ENCODE data around the gene NQO2. TPM values are rescaled to one million over a fixed set of nuclear protein-coding genes. Genes with fewer than 3 reads are reported as not detected.

NQO2 gene
- total RNA-seq, 1 experiment from 2014 or later = 82.9 TPM

DNA sequence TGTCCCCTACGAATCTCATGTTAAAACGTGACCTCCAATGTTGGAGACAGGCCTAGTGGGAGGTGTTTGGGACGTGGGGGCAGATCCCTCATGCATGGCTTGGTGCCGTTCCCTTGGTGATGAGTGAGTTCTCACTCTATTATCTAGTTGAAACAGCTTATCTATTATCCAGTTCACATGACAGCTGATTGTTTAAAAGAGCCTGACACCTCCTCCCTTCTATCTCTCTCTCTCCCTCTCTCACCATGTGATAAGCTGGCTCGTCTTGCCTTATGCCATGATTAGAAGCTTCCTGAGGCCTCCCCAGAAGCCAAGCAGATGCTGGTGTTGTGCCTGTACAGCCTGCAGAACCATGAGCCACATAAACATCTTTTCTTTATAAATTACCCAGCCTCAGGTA is 35.7 kb downstream of the NQO2 start:
- TF ChIP-seq, protein P1, sequence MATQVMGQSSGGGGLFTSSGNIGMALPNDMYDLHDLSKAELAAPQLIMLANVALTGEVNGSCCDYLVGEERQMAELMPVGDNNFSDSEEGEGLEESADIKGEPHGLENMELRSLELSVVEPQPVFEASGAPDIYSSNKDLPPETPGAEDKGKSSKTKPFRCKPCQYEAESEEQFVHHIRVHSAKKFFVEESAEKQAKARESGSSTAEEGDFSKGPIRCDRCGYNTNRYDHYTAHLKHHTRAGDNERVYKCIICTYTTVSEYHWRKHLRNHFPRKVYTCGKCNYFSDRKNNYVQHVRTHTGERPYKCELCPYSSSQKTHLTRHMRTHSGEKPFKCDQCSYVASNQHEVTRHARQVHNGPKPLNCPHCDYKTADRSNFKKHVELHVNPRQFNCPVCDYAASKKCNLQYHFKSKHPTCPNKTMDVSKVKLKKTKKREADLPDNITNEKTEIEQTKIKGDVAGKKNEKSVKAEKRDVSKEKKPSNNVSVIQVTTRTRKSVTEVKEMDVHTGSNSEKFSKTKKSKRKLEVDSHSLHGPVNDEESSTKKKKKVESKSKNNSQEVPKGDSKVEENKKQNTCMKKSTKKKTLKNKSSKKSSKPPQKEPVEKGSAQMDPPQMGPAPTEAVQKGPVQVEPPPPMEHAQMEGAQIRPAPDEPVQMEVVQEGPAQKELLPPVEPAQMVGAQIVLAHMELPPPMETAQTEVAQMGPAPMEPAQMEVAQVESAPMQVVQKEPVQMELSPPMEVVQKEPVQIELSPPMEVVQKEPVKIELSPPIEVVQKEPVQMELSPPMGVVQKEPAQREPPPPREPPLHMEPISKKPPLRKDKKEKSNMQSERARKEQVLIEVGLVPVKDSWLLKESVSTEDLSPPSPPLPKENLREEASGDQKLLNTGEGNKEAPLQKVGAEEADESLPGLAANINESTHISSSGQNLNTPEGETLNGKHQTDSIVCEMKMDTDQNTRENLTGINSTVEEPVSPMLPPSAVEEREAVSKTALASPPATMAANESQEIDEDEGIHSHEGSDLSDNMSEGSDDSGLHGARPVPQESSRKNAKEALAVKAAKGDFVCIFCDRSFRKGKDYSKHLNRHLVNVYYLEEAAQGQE (IDR thresholded peaks at IDR 0.05; ENCODE audit: low read depth) = no peak
- TF ChIP-seq ZFX (IDR thresholded peaks at IDR 0.05) (no peak), SP1 (IDR thresholded peaks at IDR 0.05; ENCODE audit: low read depth) (no peak), POLR2AphosphoS5 (IDR thresholded peaks at IDR 0.05; ENCODE audit: low read depth, low read length) (no peak), EGR1 (IDR thresholded peaks at IDR 0.05; ENCODE audit: low read depth) (no peak), RAD21 (IDR thresholded peaks at IDR 0.05; ENCODE audit: low read depth) (no peak), TCF7L2 (IDR thresholded peaks at IDR 0.05; ENCODE audit: borderline replicate concordance, extremely low read depth, insufficient read depth, insufficient read length) (no peak), ZNF274 (IDR thresholded peaks at IDR 0.05; ENCODE audit: low read depth, low read length) (no peak), POLR2A (IDR thresholded peaks at IDR 0.05; ENCODE audit: borderline replicate concordance, extremely low read depth, insufficient read depth, insufficient read length) (no peak), EZH2 (IDR thresholded peaks at IDR 0.05) (no peak), CEBPB (IDR thresholded peaks at IDR 0.05; ENCODE audit: low read depth) (no peak), CBX3 (IDR thresholded peaks at IDR 0.05; ENCODE audit: low read depth) (no peak), YY1 (IDR thresholded peaks at IDR 0.05; ENCODE audit: extremely low read depth, insufficient replicate concordance, low read depth, low read length) (no peak), FOSL1 (IDR thresholded peaks at IDR 0.05; ENCODE audit: low read depth) (no peak), SIN3A (IDR thresholded peaks at IDR 0.05; ENCODE audit: low read depth) (no peak)
- TF ChIP-seq, protein P2, sequence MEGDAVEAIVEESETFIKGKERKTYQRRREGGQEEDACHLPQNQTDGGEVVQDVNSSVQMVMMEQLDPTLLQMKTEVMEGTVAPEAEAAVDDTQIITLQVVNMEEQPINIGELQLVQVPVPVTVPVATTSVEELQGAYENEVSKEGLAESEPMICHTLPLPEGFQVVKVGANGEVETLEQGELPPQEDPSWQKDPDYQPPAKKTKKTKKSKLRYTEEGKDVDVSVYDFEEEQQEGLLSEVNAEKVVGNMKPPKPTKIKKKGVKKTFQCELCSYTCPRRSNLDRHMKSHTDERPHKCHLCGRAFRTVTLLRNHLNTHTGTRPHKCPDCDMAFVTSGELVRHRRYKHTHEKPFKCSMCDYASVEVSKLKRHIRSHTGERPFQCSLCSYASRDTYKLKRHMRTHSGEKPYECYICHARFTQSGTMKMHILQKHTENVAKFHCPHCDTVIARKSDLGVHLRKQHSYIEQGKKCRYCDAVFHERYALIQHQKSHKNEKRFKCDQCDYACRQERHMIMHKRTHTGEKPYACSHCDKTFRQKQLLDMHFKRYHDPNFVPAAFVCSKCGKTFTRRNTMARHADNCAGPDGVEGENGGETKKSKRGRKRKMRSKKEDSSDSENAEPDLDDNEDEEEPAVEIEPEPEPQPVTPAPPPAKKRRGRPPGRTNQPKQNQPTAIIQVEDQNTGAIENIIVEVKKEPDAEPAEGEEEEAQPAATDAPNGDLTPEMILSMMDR (IDR thresholded peaks at IDR 0.05 in 2 of 3, conservative IDR thresholded peaks at IDR 0.05 in 1 of 3; ENCODE audit: borderline replicate concordance in 1 of 3, insufficient read depth in 1 of 3, low read depth in 2 of 3, low read length in 2 of 3) = no peak
- TF ChIP-seq, protein P3, sequence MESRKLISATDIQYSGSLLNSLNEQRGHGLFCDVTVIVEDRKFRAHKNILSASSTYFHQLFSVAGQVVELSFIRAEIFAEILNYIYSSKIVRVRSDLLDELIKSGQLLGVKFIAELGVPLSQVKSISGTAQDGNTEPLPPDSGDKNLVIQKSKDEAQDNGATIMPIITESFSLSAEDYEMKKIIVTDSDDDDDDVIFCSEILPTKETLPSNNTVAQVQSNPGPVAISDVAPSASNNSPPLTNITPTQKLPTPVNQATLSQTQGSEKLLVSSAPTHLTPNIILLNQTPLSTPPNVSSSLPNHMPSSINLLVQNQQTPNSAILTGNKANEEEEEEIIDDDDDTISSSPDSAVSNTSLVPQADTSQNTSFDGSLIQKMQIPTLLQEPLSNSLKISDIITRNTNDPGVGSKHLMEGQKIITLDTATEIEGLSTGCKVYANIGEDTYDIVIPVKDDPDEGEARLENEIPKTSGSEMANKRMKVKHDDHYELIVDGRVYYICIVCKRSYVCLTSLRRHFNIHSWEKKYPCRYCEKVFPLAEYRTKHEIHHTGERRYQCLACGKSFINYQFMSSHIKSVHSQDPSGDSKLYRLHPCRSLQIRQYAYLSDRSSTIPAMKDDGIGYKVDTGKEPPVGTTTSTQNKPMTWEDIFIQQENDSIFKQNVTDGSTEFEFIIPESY (IDR thresholded peaks at IDR 0.05; ENCODE audit: extremely low read depth, insufficient replicate concordance, low read length) = no peak
- TF ChIP-seq, protein P4, sequence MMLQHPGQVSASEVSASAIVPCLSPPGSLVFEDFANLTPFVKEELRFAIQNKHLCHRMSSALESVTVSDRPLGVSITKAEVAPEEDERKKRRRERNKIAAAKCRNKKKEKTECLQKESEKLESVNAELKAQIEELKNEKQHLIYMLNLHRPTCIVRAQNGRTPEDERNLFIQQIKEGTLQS (IDR thresholded peaks at IDR 0.05) = no peak
- TF ChIP-seq, protein P5, sequence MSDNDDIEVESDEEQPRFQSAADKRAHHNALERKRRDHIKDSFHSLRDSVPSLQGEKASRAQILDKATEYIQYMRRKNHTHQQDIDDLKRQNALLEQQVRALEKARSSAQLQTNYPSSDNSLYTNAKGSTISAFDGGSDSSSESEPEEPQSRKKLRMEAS (IDR thresholded peaks at IDR 0.05) = no peak
- H3K9me2 ChIP-seq (ENCODE audit: insufficient read depth) = no peaks in the 10 kb centered on the region
- no peaks in the 10 kb centered on the region for H4K20me1 ChIP-seq (ENCODE audit: insufficient read depth)
- ATAC-seq = no peak
- RAD21 ChIA-PET (ENCODE audit: low non-redundant PET in 1 of 2, low total read pairs in 2 of 2, uncharacterized antibody in 2 of 2, unreplicated experiment in 2 of 2) = no interaction called here
- no peak overlapping the region for H3K9ac ChIP-seq (ENCODE audit: low read length)
- no peak overlapping the region for H3K4me3 ChIP-seq (replicated peaks in 1 of 2; ENCODE audit: low read depth in 1 of 2, low read length in 2 of 2)
- no peak for DNase-seq (ENCODE audit: low read depth, low spot score)
- no peak overlapping the region for H3K27ac ChIP-seq (ENCODE audit: low read depth, low read length)
- no peak overlapping the region for H3K4me2 ChIP-seq (ENCODE audit: low read length)
- H3K36me3 ChIP-seq (ENCODE audit: control insufficient read depth in 1 of 2, insufficient read depth in 2 of 2, low read length in 2 of 2) = no peaks in the 10 kb centered on the region
- CTCF ChIA-PET = no interaction called here
- intact Hi-C loops (cut with micrococcal nuclease) = no loop called here
- POLR2A ChIA-PET = no interaction called here
- no TSS peak for BruUV-seq (replicated peaks)
- no peaks in the 10 kb centered on the region for H3K4me1 ChIP-seq (ENCODE audit: control insufficient read depth in 1 of 2, insufficient read depth in 2 of 2, low read length in 2 of 2)
- no peaks in the 10 kb centered on the region for H3K27me3 ChIP-seq (ENCODE audit: insufficient read depth, low read length)
- no peaks in the 10 kb centered on the region for H3K9me3 ChIP-seq (ENCODE audit: control insufficient read depth in 1 of 2, insufficient read depth in 1 of 2, low read depth in 1 of 2, low read length in 2 of 2)
- H3K79me2 ChIP-seq (ENCODE audit: insufficient read depth, low read length) = no peaks in the 10 kb centered on the region
- H2AFZ ChIP-seq (ENCODE audit: low read depth, low read length, poor library complexity, severe bottlenecking) = no peak overlapping the region
